Right forelimb (tissue), 1 donor: Measurements from ENCODE around the gene CCNB1IP1.
A peak's percentile ranks its signal among the peaks of the same experiment; 100 is the strongest.
"Not testable (repeated sequence)": the region's sequence is repeated elsewhere in the genome, so short reads cannot be mapped to it uniquely, and the experiment has no call there.

Experiments
- DNase-seq: peaks from one replicate; pipeline ENCODE4 v3.0.0-alpha.2; 2018

Gene CCNB1IP1

DNA sequence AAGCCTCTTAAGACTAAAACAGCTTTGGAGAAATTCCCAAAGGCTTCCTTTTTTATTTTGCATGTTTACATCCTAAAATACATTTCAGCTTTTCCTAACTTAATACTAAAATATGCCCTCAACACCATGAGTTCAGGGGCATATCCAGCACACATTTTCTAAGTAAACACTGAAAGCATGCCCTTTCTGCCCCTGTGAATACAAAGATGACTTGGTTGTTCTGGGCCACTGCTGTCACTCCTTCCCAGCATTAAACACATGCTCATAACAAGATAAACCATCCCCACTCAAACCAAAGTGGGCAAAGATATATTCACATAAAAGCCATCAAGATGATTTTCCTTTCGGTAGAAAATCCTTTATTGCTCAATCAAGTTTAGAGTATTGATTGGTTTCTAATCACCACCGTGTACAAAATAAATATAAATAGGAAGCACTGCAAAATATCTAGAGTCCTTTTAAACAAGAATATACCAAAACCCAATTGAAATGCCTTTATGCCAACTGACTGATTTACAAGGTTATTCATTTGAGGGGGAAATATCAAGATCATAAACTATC is 1.9 kb downstream of the CCNB1IP1 start:
- DNase-seq: no peak

DNA sequence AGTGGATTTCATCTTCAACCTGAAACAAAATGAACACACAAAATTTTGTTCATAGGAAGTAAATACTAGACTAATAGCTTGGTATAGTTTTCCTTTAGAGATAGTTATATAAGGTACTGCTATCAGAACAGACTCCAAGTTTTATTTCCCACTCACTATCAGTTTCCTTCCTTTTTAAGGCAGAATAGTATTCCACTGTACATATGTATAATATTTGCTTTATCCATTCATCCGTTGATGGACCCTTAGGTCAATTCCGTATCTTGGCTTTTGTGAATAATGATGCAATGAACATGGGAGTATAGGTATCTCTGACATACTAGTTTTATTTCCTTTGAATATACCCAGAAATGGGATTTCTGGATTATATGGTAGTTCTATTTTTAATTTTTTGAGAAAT is 3.7 kb downstream of the CCNB1IP1 start:
- no peak for DNase-seq

DNA sequence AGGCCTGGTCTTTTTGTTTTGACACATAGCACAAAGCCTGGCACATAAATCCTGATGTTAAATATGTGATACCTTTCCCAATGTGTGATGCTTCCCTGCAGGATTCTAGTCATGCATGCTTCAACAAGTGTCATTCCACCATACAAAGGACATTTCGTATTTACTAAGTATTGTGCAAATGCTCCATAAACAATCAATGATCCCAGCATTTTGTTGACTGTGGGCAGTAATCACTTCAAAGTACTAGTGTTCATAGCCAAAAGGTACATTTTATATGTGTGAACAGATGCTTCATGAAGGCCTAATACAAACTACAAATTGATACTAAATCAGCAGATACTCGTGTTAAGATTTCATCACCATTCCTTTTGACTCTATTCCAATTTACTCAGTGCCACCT is 4.4 kb downstream of the CCNB1IP1 start:
- no peak for DNase-seq

DNA sequence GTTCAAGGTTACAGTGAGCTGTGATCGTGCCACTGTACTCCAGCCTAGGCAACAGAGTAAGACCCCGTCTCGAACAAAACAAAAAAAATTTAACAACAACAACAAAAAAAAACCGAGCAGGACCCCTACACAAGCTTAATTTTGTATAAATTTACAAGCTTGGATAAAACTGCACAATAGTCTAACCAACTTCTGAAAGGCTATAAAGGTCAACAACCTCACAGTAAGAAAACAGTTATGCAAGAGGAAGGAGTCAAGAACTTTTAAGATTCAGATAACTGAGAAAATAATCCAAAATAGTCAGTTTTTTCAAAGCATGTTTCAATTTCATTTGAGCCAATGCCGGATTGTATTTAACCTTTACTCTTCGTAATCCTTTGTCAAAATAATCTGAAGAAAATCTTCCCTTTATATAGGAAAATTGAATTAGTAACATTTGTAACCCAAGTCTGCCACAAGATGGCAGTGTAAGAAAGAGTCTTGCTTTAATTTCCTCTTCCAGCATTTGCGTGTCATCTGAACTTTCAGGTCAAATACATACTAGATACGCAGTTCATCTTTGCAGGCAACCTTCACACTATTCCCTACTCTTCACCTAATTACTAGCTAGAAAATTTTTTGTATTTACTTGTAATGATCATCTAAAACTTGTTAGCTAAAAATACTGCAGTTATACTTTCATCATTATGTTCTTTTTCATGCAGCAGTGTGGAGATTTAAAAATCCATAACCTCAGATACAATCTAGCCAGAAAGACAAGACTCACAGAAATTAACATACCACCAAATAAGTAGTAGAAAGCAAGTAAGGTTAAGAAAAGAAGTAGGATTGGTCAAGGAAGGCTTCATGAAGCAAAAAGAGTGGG is 5.8 kb downstream of the CCNB1IP1 start:
- no peak for DNase-seq

DNA sequence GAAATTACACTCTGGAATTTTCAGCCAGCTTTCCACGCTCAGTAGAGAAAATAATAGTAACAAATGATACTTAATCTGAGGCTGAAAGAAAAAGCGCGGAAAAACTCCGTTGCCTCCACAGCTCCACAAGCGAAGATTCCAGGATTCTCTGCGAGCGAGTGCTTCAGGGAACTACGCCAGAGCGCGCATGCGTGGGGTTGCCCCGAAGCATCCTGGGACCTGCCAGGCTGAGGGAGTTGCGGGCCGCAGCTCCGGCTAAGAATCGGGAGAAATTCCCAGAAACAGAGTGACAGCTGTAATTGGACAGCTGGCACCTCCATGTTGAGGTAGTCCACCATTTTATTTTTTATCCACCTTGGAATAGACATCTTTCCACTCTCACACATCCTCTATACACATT is 15.4 kb downstream of the CCNB1IP1 start:
- DNase-seq: no peak

DNA sequence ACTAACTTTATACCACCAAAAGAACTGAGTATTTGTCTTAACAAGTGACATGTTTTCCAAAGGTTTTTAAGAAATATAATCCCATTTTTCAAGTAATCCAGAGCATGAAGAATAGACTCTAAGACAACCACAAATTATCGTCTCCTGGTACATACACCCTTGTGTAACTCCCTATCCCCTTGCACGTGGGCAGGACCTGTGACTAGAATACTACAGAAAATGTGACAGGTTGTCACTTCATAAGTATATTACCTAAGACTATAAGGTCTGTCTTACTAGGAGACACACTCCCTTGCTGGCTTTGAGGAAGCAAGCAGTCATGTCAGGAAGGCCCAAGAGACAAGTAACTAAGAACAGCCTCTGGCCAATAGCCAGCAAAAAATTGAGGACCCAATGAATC is 19.1 kb downstream of the CCNB1IP1 start:
- no peak for DNase-seq

DNA sequence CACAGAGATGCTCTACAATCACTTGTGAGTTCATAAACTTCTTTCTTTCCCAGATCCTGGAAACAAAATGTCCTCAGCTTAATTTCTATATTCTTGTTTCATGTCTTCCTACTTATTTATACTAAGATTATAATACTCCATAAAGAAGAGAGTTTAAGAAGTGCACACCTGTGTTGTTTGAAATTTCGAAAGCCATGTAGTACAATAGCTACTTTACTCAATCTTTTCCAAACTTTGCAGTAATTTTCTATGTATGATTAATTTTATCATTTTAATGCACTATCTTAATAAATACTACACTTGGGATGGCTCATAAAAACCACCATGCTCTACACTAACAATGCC is 27.0 kb downstream of the CCNB1IP1 start:
- no peak for DNase-seq

DNA sequence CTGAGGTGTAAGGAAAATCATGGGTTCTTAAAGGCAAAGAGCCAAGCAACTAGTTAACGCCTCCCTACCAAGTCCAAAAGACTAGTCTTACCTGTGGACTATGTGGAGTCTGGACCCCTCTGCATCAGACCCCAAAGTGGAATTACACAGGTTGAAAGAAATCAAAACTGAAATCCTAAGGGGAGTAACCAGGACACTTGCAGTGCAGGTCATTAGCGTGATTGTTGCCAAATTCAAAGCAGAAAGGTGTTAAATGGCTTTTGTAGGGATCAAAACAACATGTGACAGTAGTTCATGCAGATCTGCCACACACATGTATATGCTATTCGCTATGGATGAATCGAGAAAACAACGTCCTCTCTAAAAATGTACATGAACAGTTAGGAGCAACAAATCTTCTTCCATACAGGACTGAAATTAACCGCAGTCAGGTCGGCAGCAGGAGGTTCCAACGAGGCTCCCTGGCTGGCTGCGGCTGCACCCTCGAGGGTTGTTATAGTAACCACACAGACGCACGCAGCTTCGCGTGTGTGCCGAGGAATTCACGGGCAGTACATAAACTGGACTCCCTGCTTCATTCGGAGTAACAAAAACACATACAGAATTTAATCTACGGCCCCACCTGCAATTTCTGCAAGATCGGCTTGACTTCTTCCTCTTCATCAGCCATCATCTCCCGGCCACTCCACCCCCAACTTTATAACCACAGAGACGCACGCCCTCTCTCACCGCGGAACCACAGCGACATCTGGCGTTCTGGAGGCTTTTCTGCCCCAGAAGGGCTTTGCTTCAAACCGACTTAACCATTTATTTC is 27.6 kb downstream of the CCNB1IP1 start, which contains the start of gene TTC5:
TSS of gene TTC5 (minus strand) at position 687 of the 814 bp plus-strand sequence. CDS start at position 673, 14 bp downstream.
- peak; percentile 95 for DNase-seq

DNA sequence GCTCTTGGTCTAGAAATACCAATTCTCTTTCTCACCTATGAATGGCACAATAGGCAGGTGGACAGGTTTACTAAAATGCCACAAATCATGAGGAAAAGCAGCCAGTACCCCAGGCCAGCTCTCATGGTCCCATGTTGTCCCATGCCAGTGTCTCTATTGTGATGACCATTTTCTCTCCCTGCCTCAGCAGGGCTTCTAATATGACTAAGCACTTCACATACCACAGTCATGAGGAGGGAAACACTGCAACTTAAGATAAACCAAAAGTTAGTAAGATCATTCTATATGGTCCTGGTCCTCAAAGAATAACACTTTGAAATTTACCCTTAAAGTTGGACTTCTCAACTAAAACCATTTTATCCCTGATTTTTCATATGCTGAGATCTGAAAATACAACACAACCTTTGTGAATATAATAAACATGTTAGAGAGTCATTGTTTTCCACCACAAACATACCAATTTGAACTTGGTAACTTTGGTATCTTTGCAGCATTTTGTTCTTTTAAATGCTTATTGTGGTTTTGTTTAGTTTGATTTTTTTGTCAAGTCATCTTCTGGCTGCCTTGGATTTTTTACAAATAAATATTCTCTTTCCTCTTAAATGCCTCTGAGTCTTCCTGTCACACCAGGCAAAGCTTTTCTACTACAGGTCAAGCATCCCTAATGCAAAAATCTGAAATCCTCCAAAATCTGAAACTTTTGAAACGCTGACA is 30.9 kb downstream of the CCNB1IP1 start:
- no peak for DNase-seq

DNA sequence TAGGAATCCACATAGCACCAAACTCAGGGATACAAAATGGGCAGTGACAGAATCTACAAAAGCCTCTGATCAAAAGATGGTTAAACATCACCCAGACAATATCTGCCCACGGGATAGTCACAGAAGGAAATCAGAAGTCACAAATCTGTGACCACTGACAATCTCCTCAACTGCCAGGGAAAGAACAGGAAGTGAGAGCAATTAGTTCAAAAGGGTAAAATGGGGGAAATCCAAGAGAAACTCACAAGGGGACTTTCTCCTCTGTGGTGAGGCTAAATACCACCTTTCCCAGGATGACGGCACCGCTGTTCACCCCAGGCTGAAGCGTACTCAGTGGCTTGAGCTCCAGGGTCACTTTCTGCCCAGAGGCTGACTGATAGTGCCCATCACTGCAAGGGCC is 38.0 kb downstream of the CCNB1IP1 start:
- no peak for DNase-seq

DNA sequence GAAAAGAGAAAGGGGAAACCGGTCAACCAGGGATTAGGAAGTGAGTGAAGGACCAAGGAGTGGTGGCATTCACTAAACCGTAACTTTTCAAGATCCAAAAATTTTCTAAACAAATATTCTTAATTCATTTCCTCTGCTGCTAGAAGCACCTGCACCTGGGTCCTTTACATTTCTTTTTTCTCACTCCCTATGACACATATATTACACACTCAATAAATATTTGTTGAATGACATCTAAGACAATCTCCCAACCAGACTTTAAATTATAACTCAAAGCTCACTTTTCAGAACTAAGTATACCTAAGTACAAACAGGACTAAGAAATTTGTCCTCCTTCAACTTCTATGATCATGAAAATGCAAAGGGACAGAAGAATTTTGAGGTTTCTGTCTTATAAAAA is 38.4 kb downstream of the CCNB1IP1 start:
- no peak for DNase-seq

DNA sequence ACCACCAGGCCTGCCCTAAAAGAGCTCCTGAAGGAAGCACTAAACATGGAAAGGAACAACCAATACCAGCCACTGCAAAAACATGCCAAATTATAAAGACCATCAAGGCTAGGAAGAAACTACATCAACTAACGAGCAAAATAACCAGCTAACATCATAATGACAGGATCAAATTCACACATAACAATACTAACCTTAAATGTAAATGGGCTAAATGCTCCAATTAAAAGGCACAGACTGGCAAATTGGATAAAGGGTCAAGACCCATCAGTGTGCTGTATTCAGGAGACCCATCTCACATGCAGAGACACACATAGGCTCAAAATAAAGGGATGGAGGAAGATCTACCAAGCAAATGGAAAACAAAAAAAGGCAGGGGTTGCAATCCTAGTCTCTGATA is 51.1 kb downstream of the CCNB1IP1 start:
- DNase-seq: not testable (repeated sequence)

DNA sequence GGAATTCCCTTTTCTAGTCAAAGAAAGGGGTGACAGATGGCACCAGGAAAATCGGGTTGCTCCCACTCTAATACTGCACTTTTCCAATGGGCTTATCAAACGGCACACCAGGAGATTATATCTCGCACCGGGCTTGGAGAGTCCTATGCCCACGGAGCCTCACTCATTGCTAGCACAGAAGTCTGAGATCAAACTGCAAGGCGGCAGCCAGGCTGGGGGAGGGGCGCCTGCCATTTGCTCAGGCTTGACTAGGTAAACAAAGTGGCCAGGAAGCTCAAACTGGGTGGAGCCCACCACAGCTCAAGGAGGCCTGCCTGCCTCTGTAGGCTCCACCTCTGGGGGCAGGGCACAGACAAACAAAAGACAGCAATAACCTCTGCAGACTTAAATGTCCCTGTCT is 52.8 kb downstream of the CCNB1IP1 start:
- not testable (repeated sequence) for DNase-seq

DNA sequence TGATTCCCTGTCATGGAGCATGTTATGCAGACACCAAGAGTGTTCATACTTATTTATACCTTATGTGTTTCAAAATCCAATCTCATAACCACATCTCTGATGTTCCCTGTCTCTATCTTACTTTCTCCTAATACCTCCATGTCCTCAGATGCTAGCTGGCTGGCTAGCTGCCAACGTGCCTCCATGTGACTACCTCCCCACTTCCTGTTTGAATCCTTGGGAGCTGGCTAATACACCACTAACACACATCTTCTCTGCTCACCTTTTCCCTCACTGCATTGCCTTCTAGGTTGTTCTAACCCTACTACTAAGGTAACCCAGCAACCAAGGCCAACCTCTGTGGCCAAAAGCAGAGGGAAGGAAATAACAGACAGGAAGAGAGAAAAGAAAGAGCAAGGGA is 54.7 kb downstream of the CCNB1IP1 start:
- no peak for DNase-seq

DNA sequence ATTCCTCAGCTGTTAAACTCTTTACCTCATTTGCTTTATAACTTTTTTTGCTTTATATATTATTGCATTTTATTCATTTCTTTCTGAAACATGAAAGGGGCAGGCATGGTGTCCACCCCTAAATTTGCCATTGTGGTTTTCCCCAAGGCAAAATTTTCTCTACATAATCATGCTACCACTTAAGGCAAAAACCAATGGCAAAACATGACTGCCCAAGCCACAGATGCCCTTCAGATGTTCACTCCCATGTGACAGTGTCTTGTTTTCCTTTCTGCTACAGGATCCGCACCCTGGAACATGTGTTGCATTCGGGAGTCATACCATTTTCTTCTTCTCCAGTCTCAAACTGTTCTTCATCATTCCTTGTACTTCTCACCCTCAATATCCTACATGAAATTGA is 55.7 kb downstream of the CCNB1IP1 start:
- no peak for DNase-seq

DNA sequence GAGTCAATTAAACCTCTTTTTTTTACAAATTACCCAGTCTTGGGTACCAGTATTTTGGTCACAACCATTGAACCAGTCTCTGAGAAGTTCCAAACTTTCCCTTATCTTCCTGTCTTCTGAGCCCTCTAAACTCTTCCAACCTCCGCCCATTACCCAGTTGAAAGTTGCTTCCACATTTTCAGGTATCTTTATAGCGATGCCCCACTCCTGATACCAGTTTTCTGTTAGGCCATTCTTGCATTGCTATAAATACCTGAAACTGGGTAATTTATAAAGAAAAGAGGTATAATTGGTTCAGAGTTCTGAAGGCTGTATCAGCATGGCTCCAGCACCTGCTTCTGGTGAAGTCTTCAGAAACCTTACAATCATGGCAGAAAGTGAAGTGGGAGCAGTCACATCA is 59.0 kb downstream of the CCNB1IP1 start:
- no peak for DNase-seq

DNA sequence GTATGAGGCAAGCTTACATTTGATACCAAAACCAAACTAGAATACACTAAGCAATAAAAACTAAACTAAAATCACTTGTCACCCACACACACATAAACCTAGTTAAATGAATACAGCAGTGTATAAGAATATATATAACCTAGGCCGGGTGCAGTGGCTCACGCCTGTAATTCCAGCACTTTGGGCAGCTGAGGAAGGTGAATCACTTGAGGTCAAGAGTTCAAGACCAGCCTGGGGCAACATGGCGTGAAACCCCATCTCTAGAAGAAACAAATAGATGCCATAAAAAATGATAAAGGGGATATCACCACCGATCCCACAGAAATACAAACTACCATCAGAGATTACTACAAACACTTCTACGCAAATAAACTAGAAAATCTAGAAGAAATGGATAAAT is 68.7 kb downstream of the CCNB1IP1 start:
- not testable (repeated sequence) for DNase-seq

DNA sequence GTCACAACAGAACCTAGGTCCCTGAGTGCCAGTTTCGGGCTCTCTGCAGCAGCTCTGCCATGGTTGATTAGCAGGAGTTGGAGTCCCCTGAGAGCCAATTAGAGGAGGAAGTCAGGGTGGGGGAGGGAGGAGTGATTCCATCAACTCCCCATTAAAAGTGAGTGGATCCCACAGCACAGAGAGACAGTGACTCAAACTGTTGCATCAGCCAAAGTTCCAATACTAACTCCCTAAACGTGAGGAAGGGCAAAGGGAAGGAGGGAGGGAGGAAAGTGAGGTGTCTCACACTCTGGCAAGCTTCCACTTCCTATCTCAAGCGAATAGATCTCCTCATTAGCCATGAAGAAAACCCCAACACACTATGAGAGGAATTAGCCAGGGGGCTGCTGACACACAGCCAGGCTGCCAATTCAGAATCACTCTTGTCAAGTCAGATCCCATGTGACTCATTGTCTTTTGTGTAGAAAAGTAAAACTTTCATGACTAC is 70.4 kb downstream of the CCNB1IP1 start:
- no peak for DNase-seq
